Mucosa of rectum (tissue), 2 donors: ENCODE data around the gene OSBP.
A peak's percentile ranks its signal among the peaks of the same experiment; 100 is the strongest.

Source experiments
- H3K27ac ChIP-seq, 2 donors: one replicate each; pipeline ENCODE4 v1.7.0; 2013; ENCODE audit warnings: inconsistent platforms in 2 of 2, low read depth in 2 of 2, low read length in 2 of 2
- H3K27me3 ChIP-seq, 2 donors: one replicate each; pipeline ENCODE4 v1.7.0; 2013; ENCODE audit warnings: low read length in 2 of 2; ENCODE audit not compliant: control insufficient read depth in 2 of 2, insufficient read depth in 2 of 2
- H3K36me3 ChIP-seq, 2 donors: one replicate each; pipeline ENCODE4 v1.7.0; 2013; ENCODE audit warnings: low read length in 2 of 2; ENCODE audit not compliant: control insufficient read depth in 2 of 2, insufficient read depth in 2 of 2
- H3K4me1 ChIP-seq, 2 donors: one replicate each; pipeline ENCODE4 v1.7.0; 2013; ENCODE audit warnings: low read length in 2 of 2, mild to moderate bottlenecking in 1 of 2; ENCODE audit not compliant: control insufficient read depth in 2 of 2, insufficient read depth in 2 of 2
- H3K4me3 ChIP-seq, 2 donors: one replicate each; pipeline ENCODE4 v1.7.0; 2013; ENCODE audit warnings: low read length in 2 of 2
- H3K9ac ChIP-seq, 2 donors: one replicate each; pipeline ENCODE4 v1.7.0; 2013; ENCODE audit warnings: low read length in 2 of 2, low read depth in 1 of 2, mild to moderate bottlenecking in 1 of 2
- H3K9me3 ChIP-seq, 2 donors: one replicate each; pipeline ENCODE4 v1.7.0; 2013; ENCODE audit warnings: low read length in 2 of 2; ENCODE audit not compliant: control insufficient read depth in 2 of 2
- donor health status: healthy.
- donor health status: Normal muscosa, but diverticular disease.

Gene OSBP

GRCh38 chr11:59575505-59575904 is 40.1 kb downstream of the OSBP start:
- no peak overlapping the region for H3K9ac ChIP-seq
- H3K27me3 ChIP-seq: no peaks in the 10 kb centered on the region
- no peaks in the 10 kb centered on the region for H3K9me3 ChIP-seq
- H3K27ac ChIP-seq: no peak overlapping the region
- H3K4me1 ChIP-seq: no peaks in the 10 kb centered on the region
- H3K36me3 ChIP-seq: peaks cover 40 to 49% of the 10 kb centered on the region in 2 donors
- no peak overlapping the region for H3K4me3 ChIP-seq

GRCh38 chr11:59574932-59575502 is 40.6 kb downstream of the OSBP start:
- Histone ChIP-seq H3K4me1 (no peaks in the 10 kb centered on the region), H3K27me3 (no peaks in the 10 kb centered on the region), H3K9me3 (no peaks in the 10 kb centered on the region), H3K36me3 (peaks cover 35 to 44% of the 10 kb centered on the region in 2 donors), H3K9ac (no peak overlapping the region), H3K4me3 (no peak overlapping the region), H3K27ac (no peak overlapping the region)

GRCh38 chr11:59574467-59574866 is 41.1 kb downstream of the OSBP start:
- Histone ChIP-seq H3K9me3 (no peaks in the 10 kb centered on the region), H3K36me3 (peaks cover 34 to 41% of the 10 kb centered on the region in 2 donors), H3K9ac (no peak overlapping the region), H3K27me3 (no peaks in the 10 kb centered on the region), H3K4me3 (no peak overlapping the region), H3K4me1 (no peaks in the 10 kb centered on the region), H3K27ac (no peak overlapping the region)

- H3K27ac ChIP-seq: no peak overlapping the region
- H3K4me1 ChIP-seq: no peaks in the 10 kb centered on the region
- H3K36me3 ChIP-seq: peaks cover 29 to 37% of the 10 kb centered on the region in 2 donors
- no peaks in the 10 kb centered on the region for H3K9me3 ChIP-seq
- no peak overlapping the region for H3K9ac ChIP-seq
- no peaks in the 10 kb centered on the region for H3K27me3 ChIP-seq
- H3K4me3 ChIP-seq: no peak overlapping the region
These were observed 42.4 kb downstream of the OSBP start for GRCh38 chr11:59573216-59573615.

- Histone ChIP-seq H3K9ac (no peak overlapping the region), H3K4me1 (no peaks in the 10 kb centered on the region), H3K4me3 (no peak overlapping the region), H3K36me3 (peaks cover 20 to 26% of the 10 kb centered on the region in 2 donors), H3K27me3 (no peaks in the 10 kb centered on the region), H3K9me3 (no peaks in the 10 kb centered on the region), H3K27ac (no peak overlapping the region)
These were observed 43.5 kb downstream of the OSBP start for GRCh38 chr11:59572091-59572490.

- Histone ChIP-seq H3K4me3 (no peak overlapping the region), H3K4me1 (peaks cover 6 to 16% of the 10 kb centered on the region in 2 donors), H3K9me3 (no peaks in the 10 kb centered on the region), H3K36me3 (no peaks in the 10 kb centered on the region), H3K27me3 (no peaks in the 10 kb centered on the region), H3K27ac (no peak overlapping the region), H3K9ac (no peak overlapping the region)
These were observed 53.3 kb downstream of the OSBP start for GRCh38 chr11:59562292-59562691.

GRCh38 chr11:59560702-59561473 is 54.7 kb downstream of the OSBP start:
- H3K9me3 ChIP-seq: no peaks in the 10 kb centered on the region
- H3K4me1 ChIP-seq: peaks cover 6 to 14% of the 10 kb centered on the region in 2 donors
- H3K9ac ChIP-seq: peak overlapping the region; percentile 84 to 92
- H3K36me3 ChIP-seq: no peaks in the 10 kb centered on the region
- H3K27ac ChIP-seq: peak overlapping the region; percentile 80 to 81
- H3K27me3 ChIP-seq: no peaks in the 10 kb centered on the region
- H3K4me3 ChIP-seq: peak overlapping the region; percentile 90 to 98

GRCh38 chr11:59560290-59560701 is 55.3 kb downstream of the OSBP start:
- Histone ChIP-seq H3K27ac (peak overlapping the region; percentile 80 to 81), H3K27me3 (no peaks in the 10 kb centered on the region), H3K9me3 (no peaks in the 10 kb centered on the region), H3K36me3 (no peaks in the 10 kb centered on the region), H3K4me1 (peaks cover 6 to 13% of the 10 kb centered on the region in 2 donors), H3K9ac (peak overlapping the region; percentile 84 to 92), H3K4me3 (peak overlapping the region; percentile 90 to 98)

GRCh38 chr11:59559886-59560285 is 55.7 kb downstream of the OSBP start:
- Histone ChIP-seq H3K36me3 (no peaks in the 10 kb centered on the region), H3K27me3 (no peaks in the 10 kb centered on the region), H3K27ac (peak overlapping the region in 1 of 2 donors; percentile 81), H3K9me3 (no peaks in the 10 kb centered on the region), H3K4me3 (peak overlapping the region; percentile 90 to 98), H3K9ac (no peak overlapping the region), H3K4me1 (peaks cover 6 to 13% of the 10 kb centered on the region in 2 donors)

GRCh38 chr11:59558270-59558643 is 57.3 kb downstream of the OSBP start:
- H3K4me3 ChIP-seq: no peak overlapping the region
- no peaks in the 10 kb centered on the region for H3K36me3 ChIP-seq
- no peaks in the 10 kb centered on the region for H3K27me3 ChIP-seq
- no peak overlapping the region for H3K9ac ChIP-seq
- no peak overlapping the region for H3K27ac ChIP-seq
- H3K9me3 ChIP-seq: no peaks in the 10 kb centered on the region
- H3K4me1 ChIP-seq: peaks cover 6 to 13% of the 10 kb centered on the region in 2 donors
